VCaP (cell line): ENCODE measurements around the gene PYROXD2.
A peak's percentile ranks its signal among the peaks of the same experiment; 100 is the strongest.

Source experiments
- H3K27ac ChIP-seq: fragments of 450-650 bp; 2 replicates; pipeline ENCODE4 v1.5.1; 2017
- CTCF ChIP-seq: fragments of 450-650 bp; conservative IDR thresholded peaks from 2 replicates; pipeline ENCODE4 v1.5.1; 2017; ENCODE audit warnings: mild to moderate bottlenecking, moderate library complexity

Gene PYROXD2

GRCh38 chr10:98377001-98377400 lies 38.0 kb downstream of the PYROXD2 start:
- peak overlapping the region; percentile 31; the same call in 1 of the 2 replicates for H3K27ac ChIP-seq
- no peak for TF ChIP-seq CTCF

GRCh38 chr10:98376485-98376884 lies 38.5 kb downstream of the PYROXD2 start:
- no peak for TF ChIP-seq CTCF
- peak overlapping the region; percentile 31; the same call in 1 of the 2 replicates for H3K27ac ChIP-seq

- H3K27ac ChIP-seq: no peak overlapping the region
- TF ChIP-seq CTCF: no peak
Observed at GRCh38 chr10:98374217-98374985, 40.6 kb downstream of the PYROXD2 start.

GRCh38 chr10:98373260-98374040 lies 41.5 kb downstream of the PYROXD2 start:
- TF ChIP-seq CTCF: no peak
- no peak overlapping the region for H3K27ac ChIP-seq

GRCh38 chr10:98370831-98371820 lies 43.9 kb downstream of the PYROXD2 start:
- H3K27ac ChIP-seq: no peak overlapping the region
- no peak for TF ChIP-seq CTCF

GRCh38 chr10:98369801-98370200 lies 45.2 kb downstream of the PYROXD2 start:
- no peak overlapping the region for H3K27ac ChIP-seq
- no peak for TF ChIP-seq CTCF
